Measurements from ENCODE around the gene ABHD2. TPM values are rescaled to one million over a fixed set of nuclear protein-coding genes. Genes with fewer than 3 reads are reported as not detected.

The ABHD2 gene
- total RNA-seq, 1 experiment from 2014 or later = 15.6 TPM

DNA sequence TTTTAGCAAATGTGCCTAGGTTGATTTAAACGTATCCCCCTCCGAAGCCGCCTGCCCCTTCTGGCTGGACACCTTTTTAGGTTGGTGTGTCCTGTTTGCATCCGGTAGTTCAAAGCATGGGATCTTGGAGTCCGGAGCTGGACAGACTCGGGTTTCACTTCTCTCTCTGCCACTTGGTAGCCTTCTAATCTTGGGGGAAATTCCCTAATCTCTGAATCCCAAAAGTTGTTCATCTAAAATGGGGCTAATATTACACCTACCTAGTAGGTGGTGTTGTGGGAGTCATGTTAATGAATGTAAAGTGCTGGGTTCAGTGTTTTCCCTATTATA lies 156.3 kb downstream of the ABHD2 start:
- no peak overlapping the region for H3K18ac ChIP-seq (ENCODE audit: insufficient read length, low read depth, low read length)
- Mint-ChIP-seq H3K27me3 (ENCODE audit: low read depth) (peaks cover 14% of the 10 kb centered on the region), H3K27ac (peak overlapping the region; percentile 58 to 97 (median 88); a peak in 5 of 7 replicates), H3K36me3 (ENCODE audit: insufficient read depth in 1 of 3, low read depth in 3 of 3) (peaks cover 33 to 36% (median 34%) of the 10 kb centered on the region in 3 experiments), H3K4me3 (peak overlapping the region; percentile 96 to 98), H3K9me3 (peaks cover 11 to 17% of the 10 kb centered on the region in 2 experiments), H3K4me1 (peaks cover 21 to 27% of the 10 kb centered on the region in 2 experiments)
- peaks cover 2% of the 10 kb centered on the region for H3K79me1 ChIP-seq (ENCODE audit: insufficient read depth, low read depth, low read length, poor library complexity, severe bottlenecking)
- no peak overlapping the region for H3K56ac ChIP-seq (ENCODE audit: insufficient read length, low read depth, low read length)
- H2BK15ac ChIP-seq (ENCODE audit: low read depth, low read length) = no peak overlapping the region
- no peak overlapping the region for H4K91ac ChIP-seq (ENCODE audit: insufficient read length, low read depth, low read length)
- no peak overlapping the region for H2BK120ac ChIP-seq (ENCODE audit: low read depth, low read length, poor library complexity, severe bottlenecking)
- no peak overlapping the region for H2BK5ac ChIP-seq (ENCODE audit: insufficient read length, low read length)
- no CpG with 5 or more reads among the region's 6 CpGs for WGBS (ENCODE audit: extremely low coverage, insufficient read length, low lambda C conversion rate)
- TF ChIP-seq, protein P1, sequence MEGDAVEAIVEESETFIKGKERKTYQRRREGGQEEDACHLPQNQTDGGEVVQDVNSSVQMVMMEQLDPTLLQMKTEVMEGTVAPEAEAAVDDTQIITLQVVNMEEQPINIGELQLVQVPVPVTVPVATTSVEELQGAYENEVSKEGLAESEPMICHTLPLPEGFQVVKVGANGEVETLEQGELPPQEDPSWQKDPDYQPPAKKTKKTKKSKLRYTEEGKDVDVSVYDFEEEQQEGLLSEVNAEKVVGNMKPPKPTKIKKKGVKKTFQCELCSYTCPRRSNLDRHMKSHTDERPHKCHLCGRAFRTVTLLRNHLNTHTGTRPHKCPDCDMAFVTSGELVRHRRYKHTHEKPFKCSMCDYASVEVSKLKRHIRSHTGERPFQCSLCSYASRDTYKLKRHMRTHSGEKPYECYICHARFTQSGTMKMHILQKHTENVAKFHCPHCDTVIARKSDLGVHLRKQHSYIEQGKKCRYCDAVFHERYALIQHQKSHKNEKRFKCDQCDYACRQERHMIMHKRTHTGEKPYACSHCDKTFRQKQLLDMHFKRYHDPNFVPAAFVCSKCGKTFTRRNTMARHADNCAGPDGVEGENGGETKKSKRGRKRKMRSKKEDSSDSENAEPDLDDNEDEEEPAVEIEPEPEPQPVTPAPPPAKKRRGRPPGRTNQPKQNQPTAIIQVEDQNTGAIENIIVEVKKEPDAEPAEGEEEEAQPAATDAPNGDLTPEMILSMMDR (conservative IDR thresholded peaks at IDR 0.05) = no peak
- H4K20me1 ChIP-seq (ENCODE audit: control insufficient read depth, insufficient read depth, insufficient read length) = no peaks in the 10 kb centered on the region
- H3T11ph ChIP-seq (ENCODE audit: low read length) = no peak overlapping the region
- H2AFZ ChIP-seq (ENCODE audit: low read length) = no peak overlapping the region
- H3K23me2 ChIP-seq (ENCODE audit: insufficient read length, low read depth, low read length, poor library complexity, severe bottlenecking) = peaks cover 17% of the 10 kb centered on the region
- no peak for DNase-seq
- no peak overlapping the region for H2BK20ac ChIP-seq (ENCODE audit: low read depth, low read length, poor library complexity, severe bottlenecking)
- H4K8ac ChIP-seq (replicated peaks; ENCODE audit: insufficient read length, low read depth, low read length) = no peak overlapping the region
- peak overlapping the region; percentile 94 for H3K9ac ChIP-seq (ENCODE audit: extremely low read depth, insufficient read length, low read length)
- H3K27me3 ChIP-seq (ENCODE audit: insufficient read depth, low read length) = no peaks in the 10 kb centered on the region; the same call in 1 of the 2 replicates
- H3K27ac ChIP-seq (ENCODE audit: insufficient read length, low read depth, low read length) = no peak overlapping the region
- H3K4me1 ChIP-seq (ENCODE audit: insufficient read depth, low read length) = no peaks in the 10 kb centered on the region
- peak overlapping the region; percentile 80 for H3K4me2 ChIP-seq (ENCODE audit: insufficient read depth, insufficient read length, low read length)
- H2BK12ac ChIP-seq (ENCODE audit: insufficient read length, low read depth, low read length) = no peak overlapping the region
- H3K79me2 ChIP-seq (ENCODE audit: insufficient read depth, low read length) = peaks cover 14% of the 10 kb centered on the region; the same call in 1 of the 2 replicates
- no peak overlapping the region for H3K23ac ChIP-seq (ENCODE audit: insufficient read length, low read depth, low read length)
- peak overlapping the region; percentile 73; the same call in 1 of the 2 replicates for H3K14ac ChIP-seq (ENCODE audit: insufficient read depth, low read length)
- H2AK5ac ChIP-seq (ENCODE audit: insufficient read length, low read length) = no peak overlapping the region
- no peaks in the 10 kb centered on the region for H3K9me3 ChIP-seq (ENCODE audit: control insufficient read depth, low read depth, low read length)
- H3K4ac ChIP-seq (ENCODE audit: low read depth, low read length) = no peak overlapping the region
- H4K5ac ChIP-seq (ENCODE audit: insufficient read length, low read depth, low read length) = no peak overlapping the region
